ENCODE measurements around the gene VAMP8.

VAMP8 gene

GRCh38 chr2:85561280-85562212, 15.8 kb upstream of the VAMP8 start, which contains the start of gene GGCX:
Gene GGCX (minus strand): TSS chr2:85561493. CDS start chr2:85561428, 65 bp downstream.
- no peaks in the 10 kb centered on the region for H3K4me1 ChIP-seq (ENCODE audit: control insufficient read depth, low read depth, low read length)
- H3K27me3 ChIP-seq (ENCODE audit: control insufficient read depth, insufficient read depth, low read length) = no peaks in the 10 kb centered on the region
- H3K9ac ChIP-seq (ENCODE audit: low read length) = peak within 1 kb of the TSS; percentile 87
- H3K4me3 ChIP-seq (ENCODE audit: low read length) = peak within 1 kb of the TSS; percentile 85
- H3K27ac ChIP-seq (ENCODE audit: low read length) = peak within 1 kb of the TSS; percentile 88
- H3K36me3 ChIP-seq (ENCODE audit: control insufficient read depth, low read depth, low read length) = no peaks in the 10 kb centered on the region
- no peaks in the 10 kb centered on the region for H3K9me3 ChIP-seq (ENCODE audit: control insufficient read depth, low read depth, low read length)

GRCh38 chr2:85564144-85564563, 13.2 kb upstream of the VAMP8 start:
- no peak overlapping the region for H3K4me3 ChIP-seq (ENCODE audit: low read length)
- H3K4me1 ChIP-seq (ENCODE audit: control insufficient read depth, low read depth, low read length) = no peaks in the 10 kb centered on the region
- H3K27ac ChIP-seq (ENCODE audit: low read length) = no peak overlapping the region
- H3K9ac ChIP-seq (ENCODE audit: low read length) = no peak overlapping the region
- H3K27me3 ChIP-seq (ENCODE audit: control insufficient read depth, insufficient read depth, low read length) = no peaks in the 10 kb centered on the region
- H3K9me3 ChIP-seq (ENCODE audit: control insufficient read depth, low read depth, low read length) = no peaks in the 10 kb centered on the region
- H3K36me3 ChIP-seq (ENCODE audit: control insufficient read depth, low read depth, low read length) = no peaks in the 10 kb centered on the region

GRCh38 chr2:85566265-85566664, 11.1 kb upstream of the VAMP8 start:
- H3K9ac ChIP-seq (ENCODE audit: low read length) = no peak overlapping the region
- peaks cover 20% of the 10 kb centered on the region for H3K27me3 ChIP-seq (ENCODE audit: control insufficient read depth, insufficient read depth, low read length)
- H3K9me3 ChIP-seq (ENCODE audit: control insufficient read depth, low read depth, low read length) = no peaks in the 10 kb centered on the region
- H3K36me3 ChIP-seq (ENCODE audit: control insufficient read depth, low read depth, low read length) = no peaks in the 10 kb centered on the region
- H3K4me3 ChIP-seq (ENCODE audit: low read length) = no peak overlapping the region
- H3K27ac ChIP-seq (ENCODE audit: low read length) = no peak overlapping the region
- no peaks in the 10 kb centered on the region for H3K4me1 ChIP-seq (ENCODE audit: control insufficient read depth, low read depth, low read length)

GRCh38 chr2:85575739-85576138, 1.6 kb upstream of the VAMP8 start:
- Histone ChIP-seq H3K36me3 (ENCODE audit: control insufficient read depth, low read depth, low read length) (no peaks in the 10 kb centered on the region), H3K4me1 (ENCODE audit: control insufficient read depth, low read depth, low read length) (peaks cover 25% of the 10 kb centered on the region), H3K4me3 (ENCODE audit: low read length) (no peak overlapping the region), H3K27me3 (ENCODE audit: control insufficient read depth, insufficient read depth, low read length) (peaks cover 32% of the 10 kb centered on the region), H3K27ac (ENCODE audit: low read length) (no peak overlapping the region), H3K9me3 (ENCODE audit: control insufficient read depth, low read depth, low read length) (no peaks in the 10 kb centered on the region), H3K9ac (ENCODE audit: low read length) (no peak overlapping the region)

GRCh38 chr2:85577063-85577385, 362 bp upstream of the VAMP8 start:
- Histone ChIP-seq H3K27ac (ENCODE audit: low read length) (no peak overlapping the region), H3K4me1 (ENCODE audit: control insufficient read depth, low read depth, low read length) (peaks cover 25% of the 10 kb centered on the region)

GRCh38 chr2:85578243-85579180, 1.1 kb downstream of the VAMP8 start:
- H3K27me3 ChIP-seq (ENCODE audit: control insufficient read depth, insufficient read depth, low read length) = peaks cover 22% of the 10 kb centered on the region
- peak overlapping the region; percentile 62 for H3K4me3 ChIP-seq (ENCODE audit: low read length)
- H3K9me3 ChIP-seq (ENCODE audit: control insufficient read depth, low read depth, low read length) = no peaks in the 10 kb centered on the region
- H3K4me1 ChIP-seq (ENCODE audit: control insufficient read depth, low read depth, low read length) = peaks cover 25% of the 10 kb centered on the region
- H3K36me3 ChIP-seq (ENCODE audit: control insufficient read depth, low read depth, low read length) = no peaks in the 10 kb centered on the region
- no peak overlapping the region for H3K9ac ChIP-seq (ENCODE audit: low read length)
- no peak overlapping the region for H3K27ac ChIP-seq (ENCODE audit: low read length)

More at GRCh38 chr2:85577063-85577385, 362 bp upstream of the VAMP8 start:
- no peak overlapping the region for H3K9ac ChIP-seq (ENCODE audit: low read length)
- peaks cover 27% of the 10 kb centered on the region for H3K27me3 ChIP-seq (ENCODE audit: control insufficient read depth, insufficient read depth, low read length)
- no peaks in the 10 kb centered on the region for H3K36me3 ChIP-seq (ENCODE audit: control insufficient read depth, low read depth, low read length)
- H3K9me3 ChIP-seq (ENCODE audit: control insufficient read depth, low read depth, low read length) = no peaks in the 10 kb centered on the region
- peak overlapping the region; percentile 62 for H3K4me3 ChIP-seq (ENCODE audit: low read length)

- Histone ChIP-seq H3K4me3 (ENCODE audit: low read length) (peak overlapping the region; percentile 10), H3K4me1 (ENCODE audit: control insufficient read depth, low read depth, low read length) (peaks cover 25% of the 10 kb centered on the region), H3K9me3 (ENCODE audit: control insufficient read depth, low read depth, low read length) (no peaks in the 10 kb centered on the region), H3K27me3 (ENCODE audit: control insufficient read depth, insufficient read depth, low read length) (peaks cover 29% of the 10 kb centered on the region), H3K27ac (ENCODE audit: low read length) (no peak overlapping the region), H3K9ac (ENCODE audit: low read length) (no peak overlapping the region), H3K36me3 (ENCODE audit: control insufficient read depth, low read depth, low read length) (no peaks in the 10 kb centered on the region)
Measured at GRCh38 chr2:85579266-85579935, 2.0 kb downstream of the VAMP8 start.

GRCh38 chr2:85580206-85580605, 2.8 kb downstream of the VAMP8 start:
- no peaks in the 10 kb centered on the region for H3K36me3 ChIP-seq (ENCODE audit: control insufficient read depth, low read depth, low read length)
- H3K9ac ChIP-seq (ENCODE audit: low read length) = no peak overlapping the region

GRCh38 chr2:85582492-85582891, 5.1 kb downstream of the VAMP8 start:
- H3K4me1 ChIP-seq (ENCODE audit: control insufficient read depth, low read depth, low read length) = peaks cover 27% of the 10 kb centered on the region
- H3K9ac ChIP-seq (ENCODE audit: low read length) = no peak overlapping the region
- no peaks in the 10 kb centered on the region for H3K36me3 ChIP-seq (ENCODE audit: control insufficient read depth, low read depth, low read length)
- no peak overlapping the region for H3K4me3 ChIP-seq (ENCODE audit: low read length)
- peaks cover 44% of the 10 kb centered on the region for H3K27me3 ChIP-seq (ENCODE audit: control insufficient read depth, insufficient read depth, low read length)
- no peak overlapping the region for H3K27ac ChIP-seq (ENCODE audit: low read length)
- H3K9me3 ChIP-seq (ENCODE audit: control insufficient read depth, low read depth, low read length) = no peaks in the 10 kb centered on the region

More at GRCh38 chr2:85580206-85580605, 2.8 kb downstream of the VAMP8 start:
- Histone ChIP-seq H3K4me3 (ENCODE audit: low read length) (no peak overlapping the region), H3K27ac (ENCODE audit: low read length) (no peak overlapping the region), H3K4me1 (ENCODE audit: control insufficient read depth, low read depth, low read length) (peaks cover 29% of the 10 kb centered on the region), H3K9me3 (ENCODE audit: control insufficient read depth, low read depth, low read length) (no peaks in the 10 kb centered on the region), H3K27me3 (ENCODE audit: control insufficient read depth, insufficient read depth, low read length) (peaks cover 37% of the 10 kb centered on the region)

GRCh38 chr2:85583667-85584353, 6.4 kb downstream of the VAMP8 start:
- no peak overlapping the region for H3K27ac ChIP-seq (ENCODE audit: low read length)
- no peaks in the 10 kb centered on the region for H3K9me3 ChIP-seq (ENCODE audit: control insufficient read depth, low read depth, low read length)
- no peak overlapping the region for H3K9ac ChIP-seq (ENCODE audit: low read length)

More at GRCh38 chr2:85583667-85584353, 6.4 kb downstream of the VAMP8 start:
- peaks cover 14% of the 10 kb centered on the region for H3K4me1 ChIP-seq (ENCODE audit: control insufficient read depth, low read depth, low read length)
- peaks cover 44% of the 10 kb centered on the region for H3K27me3 ChIP-seq (ENCODE audit: control insufficient read depth, insufficient read depth, low read length)
- no peaks in the 10 kb centered on the region for H3K36me3 ChIP-seq (ENCODE audit: control insufficient read depth, low read depth, low read length)
- H3K4me3 ChIP-seq (ENCODE audit: low read length) = peak overlapping the region; percentile 52

Data from iPS-18a (cell line).